Thoracic aorta (tissue), 2 donors: ENCODE data around the gene TULP3. TPM values are rescaled to one million over a fixed set of nuclear protein-coding genes. Genes with fewer than 3 reads are reported as not detected.

ENCODE experiments used
- ATAC-seq: fragments of 150-250 bp; one replicate; pipeline ENCODE4 v1.8.0; 2017; ENCODE audit warnings: low read depth; ENCODE audit not compliant: insufficient number of reproducible peaks, low FRiP score
- DNase-seq: peaks from one replicate; pipeline ENCODE4 v3.0.0-alpha.2; 2020; ENCODE audit warnings: low spot score
- H3K27ac ChIP-seq, 2 donors: fragments of 200-600 bp; sonication (generic); 1 replicate in 1 of 2; 2 replicates in 1 of 2; pipeline ENCODE4 v1.5.1; 2016; ENCODE audit warnings: mild to moderate bottlenecking in 2 of 2, moderate library complexity in 2 of 2
- H3K27me3 ChIP-seq: fragments of 200-600 bp; sonication (generic); replicated peaks from 2 replicates; pipeline ENCODE4 v1.6.0; 2016; ENCODE audit warnings: mild to moderate bottlenecking; ENCODE audit not compliant: insufficient read depth
- H3K36me3 ChIP-seq: fragments of 200-600 bp; sonication (generic); one replicate; pipeline ENCODE4 v1.5.1; 2016
- H3K4me1 ChIP-seq, 2 donors: fragments of 200-600 bp; sonication (generic); 1 replicate in 1 of 2; 2 replicates in 1 of 2; pipeline versions ENCODE4 v1.5.1 to v1.6.0; 2016; ENCODE audit warnings: low read depth in 2 of 2, mild to moderate bottlenecking in 1 of 2; ENCODE audit not compliant: control insufficient read depth in 1 of 2
- H3K4me3 ChIP-seq: fragments of 200-600 bp; sonication (generic); 2 replicates; pipeline ENCODE4 v1.5.1; 2016; ENCODE audit warnings: mild to moderate bottlenecking
- H3K9me3 ChIP-seq: fragments of 200-600 bp; sonication (generic); 2 replicates; pipeline ENCODE4 v1.5.1; 2016
- CTCF ChIP-seq: fragments of 200-600 bp; sonication (generic); IDR thresholded peaks from one replicate; pipeline ENCODE4 v1.5.1; 2019; ENCODE audit warnings: antibody characterized with exemption
- total RNA-seq, 2 donors: library from RNA; depleted of rRNA; stranded (reverse); fragments of >200 nt; gene quantifications; one replicate each; pipeline versions ENCODE4 v1.1.0 to v1.2.3, GENCODE V29; 2016

The TULP3 gene
- total RNA-seq, 2 donors from 2014 or later: 28.4 to 30.8 TPM

- TF ChIP-seq CTCF: no peak
- H3K4me1 ChIP-seq: no peaks in the 10 kb centered on the region
- no peak within 1 kb of the TSS for H3K27ac ChIP-seq
- no peaks in the 10 kb centered on the region for H3K27me3 ChIP-seq
- no peaks in the 10 kb centered on the region for H3K9me3 ChIP-seq
- ATAC-seq (no peak), DNase-seq (no peak)
- no peak within 1 kb of the TSS for H3K4me3 ChIP-seq
- no peaks in the 10 kb centered on the region for H3K36me3 ChIP-seq
Measured at GRCh38 chr12:2857021-2857431, 33.7 kb upstream of the TULP3 start, which contains the start of gene TEX52. Gene TEX52, minus strand, starts transcription at chr12:2857039. Its CDS starts 13 bp downstream, at chr12:2857026.

GRCh38 chr12:2857576-2857975 lies 33.1 kb upstream of the TULP3 start:
- no peak overlapping the region for H3K27ac ChIP-seq
- DNase-seq: no peak
- no peaks in the 10 kb centered on the region for H3K4me1 ChIP-seq
- H3K4me3 ChIP-seq: no peak overlapping the region
- no peaks in the 10 kb centered on the region for H3K27me3 ChIP-seq
- no peaks in the 10 kb centered on the region for H3K9me3 ChIP-seq
- TF ChIP-seq CTCF: no peak
- H3K36me3 ChIP-seq: no peaks in the 10 kb centered on the region
- no peak for ATAC-seq

DNA sequence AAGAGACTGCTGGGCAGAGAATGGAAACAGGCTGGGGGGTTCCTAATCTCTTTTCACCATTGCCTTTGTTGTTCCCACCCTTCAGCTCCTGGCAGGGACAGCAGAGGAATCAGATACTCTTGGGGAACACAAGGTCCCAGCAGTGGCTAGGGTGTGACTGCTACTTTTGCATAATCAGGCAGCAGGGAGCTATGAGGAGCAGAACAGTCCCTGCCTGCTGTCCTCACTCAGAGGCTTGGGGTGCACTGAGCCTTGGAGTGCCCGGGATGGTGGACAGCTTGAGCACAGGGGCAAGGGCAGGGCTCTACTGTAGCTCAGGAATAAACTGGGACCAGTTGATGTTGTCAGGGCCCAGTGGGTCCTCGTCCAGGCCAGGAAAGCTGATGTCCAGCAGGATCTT lies 32.4 kb upstream of the TULP3 start:
- no peak for ATAC-seq
- no peak overlapping the region for H3K27ac ChIP-seq
- TF ChIP-seq CTCF: no peak
- no peaks in the 10 kb centered on the region for H3K27me3 ChIP-seq
- no peak for DNase-seq
- H3K4me3 ChIP-seq: no peak overlapping the region
- H3K36me3 ChIP-seq: no peaks in the 10 kb centered on the region
- H3K4me1 ChIP-seq: no peaks in the 10 kb centered on the region
- no peaks in the 10 kb centered on the region for H3K9me3 ChIP-seq

DNA sequence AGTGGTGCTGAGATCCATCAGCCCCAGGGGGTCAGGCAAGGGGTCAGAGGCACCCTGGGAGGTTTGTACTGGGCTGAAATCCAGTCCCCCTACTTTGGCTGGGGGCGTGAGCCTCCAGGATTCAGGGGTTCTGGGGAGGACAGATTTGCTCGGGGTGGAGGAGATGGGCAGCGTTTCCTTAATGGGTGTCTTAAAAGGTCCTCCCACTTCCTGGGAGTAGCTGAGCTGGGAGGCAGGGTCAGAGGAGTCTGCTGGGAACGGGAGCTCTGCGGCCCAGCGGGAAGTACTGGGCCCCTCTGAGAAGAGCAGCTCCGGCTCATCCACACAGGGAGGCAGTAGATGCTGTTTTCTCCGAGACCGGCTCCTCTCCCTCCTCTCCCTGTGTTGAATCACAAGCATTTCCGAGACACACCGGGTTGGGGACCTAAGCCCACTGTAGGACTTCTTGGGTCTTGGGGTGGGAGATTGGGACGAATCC lies 31.7 kb upstream of the TULP3 start:
- H3K4me3 ChIP-seq: no peak overlapping the region
- ATAC-seq (no peak), DNase-seq (no peak)
- no peak overlapping the region for H3K27ac ChIP-seq
- H3K27me3 ChIP-seq: no peaks in the 10 kb centered on the region
- no peaks in the 10 kb centered on the region for H3K36me3 ChIP-seq
- no peaks in the 10 kb centered on the region for H3K4me1 ChIP-seq
- no peaks in the 10 kb centered on the region for H3K9me3 ChIP-seq
- TF ChIP-seq CTCF: no peak

GRCh38 chr12:2860170-2860569 lies 30.5 kb upstream of the TULP3 start:
- Histone ChIP-seq H3K36me3 (no peaks in the 10 kb centered on the region), H3K4me3 (no peak overlapping the region), H3K27me3 (no peaks in the 10 kb centered on the region), H3K27ac (no peak overlapping the region), H3K9me3 (no peaks in the 10 kb centered on the region), H3K4me1 (no peaks in the 10 kb centered on the region)
- DNase-seq (no peak), ATAC-seq (no peak)
- no peak for TF ChIP-seq CTCF
